Activated CD4-positive, alpha-beta T cell treated with anti-CD3 and anti-CD28 coated beads, Interleukin-2, amount 50 U/mL, for 16 hours (primary cell): ENCODE results near the gene NUP210.

Experiments
- DNase-seq: peaks from one replicate; pipeline ENCODE4 v3.0.0-alpha.2; 2020

The NUP210 gene

GRCh38 chr3:13283877-13284264 lies 136.3 kb downstream of the NUP210 start:
- DNase-seq = no peak

GRCh38 chr3:13282986-13283876 lies 136.9 kb downstream of the NUP210 start:
- no peak for DNase-seq

- DNase-seq = no peak
These were observed 137.7 kb downstream of the NUP210 start for GRCh38 chr3:13282358-13282985.

GRCh38 chr3:13281507-13282357 lies 138.4 kb downstream of the NUP210 start:
- no peak for DNase-seq

GRCh38 chr3:13280811-13281506 lies 139.2 kb downstream of the NUP210 start:
- DNase-seq = no peak

- no peak for DNase-seq
These were observed 139.9 kb downstream of the NUP210 start for GRCh38 chr3:13280122-13280790.

GRCh38 chr3:13279532-13279910 lies 140.6 kb downstream of the NUP210 start:
- DNase-seq = no peak

GRCh38 chr3:13278783-13279531 lies 141.2 kb downstream of the NUP210 start:
- no peak for DNase-seq

- no peak for DNase-seq
These were observed 142.1 kb downstream of the NUP210 start for GRCh38 chr3:13277860-13278531.

- no peak for DNase-seq
These were observed 142.8 kb downstream of the NUP210 start for GRCh38 chr3:13277196-13277813.

GRCh38 chr3:13276438-13277195 lies 143.5 kb downstream of the NUP210 start:
- DNase-seq = no peak

- DNase-seq = no peak
These were observed 144.6 kb downstream of the NUP210 start for GRCh38 chr3:13275376-13276005.

- DNase-seq = no peak
These were observed 145.4 kb downstream of the NUP210 start for GRCh38 chr3:13274551-13275332.

- DNase-seq = no peak
These were observed 146.0 kb downstream of the NUP210 start for GRCh38 chr3:13274125-13274524.

GRCh38 chr3:13273604-13274105 lies 146.5 kb downstream of the NUP210 start:
- no peak for DNase-seq

GRCh38 chr3:13272831-13273603 lies 147.1 kb downstream of the NUP210 start:
- DNase-seq = no peak

GRCh38 chr3:13269711-13270378 lies 150.3 kb downstream of the NUP210 start:
- DNase-seq = no peak
